Measurements from ENCODE around the gene ADPRS.

- TF ChIP-seq CTCF (IDR thresholded peaks at IDR 0.05; ENCODE audit: low read length), result no peak
- no peak for TF ChIP-seq EZH2 (IDR thresholded peaks at IDR 0.05; ENCODE audit: borderline replicate concordance, low read length)
Observed at GRCh38 chr1:36053978-36054377, 34.7 kb upstream of the ADPRS start.

All from OCI-LY1 (cell line).